Astrocyte (in vitro differentiated cells and primary cell): ENCODE results near the gene NFKB1. TPM values are rescaled to one million over a fixed set of nuclear protein-coding genes. Genes with fewer than 3 reads are reported as not detected.
A peak's percentile ranks its signal among the peaks of the same experiment; 100 is the strongest.
"Not testable (repeated sequence)": the region's sequence is repeated elsewhere in the genome, so short reads cannot be mapped to it uniquely, and the experiment has no call there.

ENCODE experiments used
- DNase-seq: peaks from one replicate; pipeline ENCODE4 v3.0.0-alpha.2; 2010; ENCODE audit warnings: low read depth
- FAIRE-seq: peaks from 2 replicates; lab custom pipeline; 2011; peaks lifted over from hg19 to GRCh38; lab: Jason Lieb, UNC
- H2AFZ ChIP-seq: 2 replicates; pipeline ENCODE4 v1.6.0; 2012; ENCODE audit warnings: low read depth, low read length, inconsistent platforms
- H3K27ac ChIP-seq: 2 replicates; pipeline ENCODE4 v1.5.1; 2011; ENCODE audit warnings: low read depth, low read length, inconsistent platforms
- H3K27me3 ChIP-seq: 2 replicates; pipeline ENCODE4 v1.6.0; 2011; ENCODE audit warnings: low read length, inconsistent platforms; ENCODE audit not compliant: insufficient read depth
- H3K36me3 ChIP-seq: 2 replicates; pipeline ENCODE4 v1.5.1; 2011; ENCODE audit warnings: low read length, inconsistent platforms; ENCODE audit not compliant: insufficient read depth
- H3K4me1 ChIP-seq: 2 replicates; pipeline ENCODE4 v1.5.1; 2011; ENCODE audit warnings: low read length, inconsistent platforms; ENCODE audit not compliant: insufficient read depth
- H3K4me2 ChIP-seq: 2 replicates; pipeline ENCODE4 v1.6.0; 2012; ENCODE audit warnings: low read length, inconsistent platforms
- H3K4me3 ChIP-seq: 2 replicates; pipeline ENCODE4 v1.5.1; 2011; ENCODE audit warnings: low read depth, mild to moderate bottlenecking, low read length, inconsistent platforms; ENCODE audit not compliant: insufficient read depth
- H3K79me2 ChIP-seq: 2 replicates; pipeline ENCODE4 v1.6.0; 2012; ENCODE audit warnings: mild to moderate bottlenecking, low read length, inconsistent platforms; ENCODE audit not compliant: insufficient read depth
- H3K9ac ChIP-seq: 2 replicates; pipeline ENCODE4 v1.6.0; 2012; ENCODE audit warnings: mild to moderate bottlenecking, low read length, inconsistent platforms
- H3K9me3 ChIP-seq: 2 replicates; pipeline ENCODE4 v1.5.1; 2012; ENCODE audit warnings: low read depth, mild to moderate bottlenecking, low read length, inconsistent platforms; ENCODE audit not compliant: insufficient read depth
- H4K20me1 ChIP-seq: 2 replicates; pipeline ENCODE4 v1.6.0; 2012; ENCODE audit warnings: low read length, inconsistent platforms; ENCODE audit not compliant: insufficient read depth
- H3K27ac Mint-ChIP-seq: one replicate; pipeline ENCODE4 v1.8.0; 2021; ENCODE audit warnings: mild to moderate bottlenecking, mixed read lengths; ENCODE audit not compliant: unreplicated experiment
- H3K27me3 Mint-ChIP-seq: one replicate; pipeline ENCODE4 v1.8.0; 2021; ENCODE audit warnings: low read depth, mixed read lengths; ENCODE audit not compliant: unreplicated experiment
- H3K36me3 Mint-ChIP-seq: one replicate; pipeline ENCODE4 v1.8.0; 2021; ENCODE audit warnings: low read depth, mixed read lengths; ENCODE audit not compliant: unreplicated experiment
- H3K4me1 Mint-ChIP-seq: one replicate; pipeline ENCODE4 v1.8.0; 2021; ENCODE audit warnings: low read depth, mixed read lengths; ENCODE audit not compliant: unreplicated experiment
- H3K4me3 Mint-ChIP-seq: one replicate; pipeline ENCODE4 v1.8.0; 2021; ENCODE audit warnings: mild to moderate bottlenecking, moderate library complexity, mixed read lengths; ENCODE audit not compliant: unreplicated experiment
- H3K9me3 Mint-ChIP-seq: one replicate; pipeline ENCODE4 v1.8.0; 2021; ENCODE audit warnings: mild to moderate bottlenecking, mixed read lengths; ENCODE audit not compliant: unreplicated experiment
- CTCF ChIP-seq: IDR thresholded peaks from 2 replicates; pipeline ENCODE4 v1.5.1; 2011; ENCODE audit warnings: low read depth, mild to moderate bottlenecking, inconsistent platforms, low read length, moderate library complexity; ENCODE audit not compliant: insufficient read depth
- EZH2 ChIP-seq: IDR thresholded peaks from 2 replicates; pipeline ENCODE4 v1.6.1; 2012; ENCODE audit warnings: mild to moderate bottlenecking, low read length, inconsistent platforms; ENCODE audit not compliant: insufficient read depth
- total RNA-seq: library from RNA; stranded (reverse); gene quantifications from 2 replicates; pipeline ENCODE4 v1.2.1, GENCODE V29; 2021

The NFKB1 gene
- total RNA-seq, 1 donor from 2014 or later, result 19.9 TPM

- Histone ChIP-seq H3K4me3 (no peak overlapping the region), H3K36me3 (no peaks in the 10 kb centered on the region), H3K4me2 (no peak overlapping the region), H3K79me2 (no peaks in the 10 kb centered on the region), H3K4me1 (no peaks in the 10 kb centered on the region), H3K9me3 (no peaks in the 10 kb centered on the region), H3K27me3 (no peaks in the 10 kb centered on the region), H4K20me1 (no peaks in the 10 kb centered on the region), H2AFZ (no peak overlapping the region), H3K9ac (no peak overlapping the region), H3K27ac (no peak overlapping the region)
- no peaks in the 10 kb centered on the region for H3K4me1 Mint-ChIP-seq
- H3K27ac Mint-ChIP-seq, result no peak overlapping the region
- TF ChIP-seq EZH2, result no peak
- TF ChIP-seq CTCF, result no peak
- H3K9me3 Mint-ChIP-seq, result peaks cover 20% of the 10 kb centered on the region
- no peak for DNase-seq
- H3K4me3 Mint-ChIP-seq, result no peak overlapping the region
- H3K36me3 Mint-ChIP-seq, result no peaks in the 10 kb centered on the region
- FAIRE-seq, result no peak
- no peaks in the 10 kb centered on the region for H3K27me3 Mint-ChIP-seq
Measured at GRCh38 chr4:102483120-102483519, 18.0 kb upstream of the NFKB1 start.

- H3K9me3 Mint-ChIP-seq, result peaks cover 22% of the 10 kb centered on the region
- not testable (repeated sequence) for H3K79me2 ChIP-seq, H3K9me3 ChIP-seq, H3K27me3 Mint-ChIP-seq, H3K4me1 Mint-ChIP-seq, H3K4me3 Mint-ChIP-seq, FAIRE-seq, H2AFZ ChIP-seq, H3K27me3 ChIP-seq, H3K36me3 Mint-ChIP-seq, H4K20me1 ChIP-seq, H3K4me2 ChIP-seq, DNase-seq, H3K9ac ChIP-seq, H3K36me3 ChIP-seq, H3K27ac ChIP-seq, H3K27ac Mint-ChIP-seq, H3K4me1 ChIP-seq, H3K4me3 ChIP-seq
Measured at GRCh38 chr4:102483990-102484692, 17.0 kb upstream of the NFKB1 start.

- no peak overlapping the region for H3K4me2 ChIP-seq
- no peaks in the 10 kb centered on the region for H3K79me2 ChIP-seq
- Mint-ChIP-seq H3K27me3 (no peaks in the 10 kb centered on the region), H3K36me3 (no peaks in the 10 kb centered on the region), H3K4me3 (no peak overlapping the region), H3K9me3 (peaks cover 2% of the 10 kb centered on the region), H3K27ac (peak overlapping the region; percentile 75), H3K4me1 (peaks cover 19% of the 10 kb centered on the region)
- TF ChIP-seq CTCF, result no peak
- TF ChIP-seq EZH2, result no peak
- H3K9ac ChIP-seq, result no peak overlapping the region
- no peaks in the 10 kb centered on the region for H4K20me1 ChIP-seq
- no peaks in the 10 kb centered on the region for H3K27me3 ChIP-seq
- H3K36me3 ChIP-seq, result no peaks in the 10 kb centered on the region
- FAIRE-seq (no peak), DNase-seq (no peak)
- no peak overlapping the region for H3K4me3 ChIP-seq
- no peaks in the 10 kb centered on the region for H3K4me1 ChIP-seq
- H2AFZ ChIP-seq, result no peak overlapping the region
- H3K27ac ChIP-seq, result no peak overlapping the region
- H3K9me3 ChIP-seq, result no peaks in the 10 kb centered on the region
Measured at GRCh38 chr4:102492531-102493241, 8.5 kb upstream of the NFKB1 start.
